Suprapubic skin (tissue), 4 donors: ENCODE results near the gene KCNJ13. TPM values are rescaled to one million over a fixed set of nuclear protein-coding genes. Genes with fewer than 3 reads are reported as not detected.

Source experiments
- DNase-seq, 2 donors: peaks; one replicate each; pipeline ENCODE4 v3.0.0-alpha.2; 2019; ENCODE audit warnings: low spot score in 2 of 2
- H3K27ac ChIP-seq: fragments of 200-600 bp; sonication (generic); one replicate; pipeline ENCODE4 v1.5.1; 2019
- H3K27me3 ChIP-seq: fragments of 200-600 bp; sonication (generic); one replicate; pipeline ENCODE4 v1.5.1; 2019
- H3K36me3 ChIP-seq: fragments of 200-600 bp; sonication (generic); one replicate; pipeline ENCODE4 v1.5.1; 2019
- H3K4me1 ChIP-seq: fragments of 200-600 bp; sonication (generic); one replicate; pipeline ENCODE4 v1.5.1; 2019
- H3K4me3 ChIP-seq: fragments of 200-600 bp; sonication (generic); one replicate; pipeline ENCODE4 v1.5.1; 2019; ENCODE audit warnings: mild to moderate bottlenecking
- H3K9me3 ChIP-seq: fragments of 200-600 bp; sonication (generic); one replicate; pipeline ENCODE4 v1.5.1; 2019
- CTCF ChIP-seq, 2 donors: fragments of 200-600 bp in 1 of 2; fragments of 450-650 bp in 1 of 2; sonication (generic) in 1 of 2; IDR thresholded peaks; one replicate each; pipeline ENCODE4 v1.5.1; 2016 to 2019; ENCODE audit warnings: antibody characterized with exemption in 2 of 2, mild to moderate bottlenecking in 1 of 2, moderate library complexity in 1 of 2
- EP300 ChIP-seq: sonication (generic); formaldehyde crosslinking; IDR thresholded peaks from one replicate; pipeline ENCODE4 v1.6.1; 2017; ENCODE audit warnings: antibody characterized with exemption
- POLR2A ChIP-seq, 2 donors: fragments of 450-650 bp; IDR thresholded peaks; one replicate each; pipeline ENCODE4 v1.6.1; 2017; ENCODE audit warnings: antibody characterized with exemption in 2 of 2, mild to moderate bottlenecking in 2 of 2, moderate library complexity in 2 of 2
- POLR2AphosphoS5 ChIP-seq, 3 donors: sonication (generic); formaldehyde crosslinking; IDR thresholded peaks; one replicate each; pipeline ENCODE4 v1.6.1; 2017; ENCODE audit warnings: antibody characterized with exemption in 3 of 3
- WGBS: methylation state at CpG from one replicate; pipeline ENCODE4 v1.1.5; 2018; 5-methylcytosine and 5-hydroxymethylcytosine counted together
- total RNA-seq, 4 donors: library from RNA; depleted of rRNA; stranded (reverse); fragments of >200 nt; gene quantifications; one replicate each; pipeline ENCODE4 v1.1.0, GENCODE V29; 2016

Gene KCNJ13
- total RNA-seq, 4 donors from 2014 or later = 1.6 to 5.9 (median 3.8) TPM

GRCh38 chr2:232794981-232795380, 18.6 kb upstream of the KCNJ13 start:
- H3K36me3 ChIP-seq = peaks cover 70% of the 10 kb centered on the region
- no peaks in the 10 kb centered on the region for H3K9me3 ChIP-seq
- H3K27ac ChIP-seq = no peak overlapping the region
- 78% methylated on average over 1 of the region's 1 CpG for WGBS
- H3K4me1 ChIP-seq = no peaks in the 10 kb centered on the region
- no peak for DNase-seq
- no peaks in the 10 kb centered on the region for H3K27me3 ChIP-seq
- TF ChIP-seq POLR2A (IDR thresholded peaks at IDR 0.05) = no peak
- TF ChIP-seq CTCF (IDR thresholded peaks at IDR 0.05) = no peak
- TF ChIP-seq POLR2AphosphoS5 (IDR thresholded peaks at IDR 0.05) = no peak
- no peak for TF ChIP-seq EP300
- no peak overlapping the region for H3K4me3 ChIP-seq

GRCh38 chr2:232793271-232793670, 16.9 kb upstream of the KCNJ13 start:
- DNase-seq = no peak
- Histone ChIP-seq H3K4me1 (no peaks in the 10 kb centered on the region), H3K27me3 (no peaks in the 10 kb centered on the region), H3K9me3 (no peaks in the 10 kb centered on the region), H3K36me3 (peaks cover 75% of the 10 kb centered on the region), H3K4me3 (no peak overlapping the region), H3K27ac (no peak overlapping the region)
- no peak for TF ChIP-seq EP300
- no peak for TF ChIP-seq POLR2A (IDR thresholded peaks at IDR 0.05)
- TF ChIP-seq POLR2AphosphoS5 (IDR thresholded peaks at IDR 0.05) = no peak
- no peak for TF ChIP-seq CTCF (IDR thresholded peaks at IDR 0.05)
- WGBS = 83% methylated on average over 4 of the region's 4 CpGs

GRCh38 chr2:232791518-232791917, 15.2 kb upstream of the KCNJ13 start:
- Histone ChIP-seq H3K4me3 (no peak overlapping the region), H3K27ac (no peak overlapping the region), H3K4me1 (no peaks in the 10 kb centered on the region), H3K9me3 (no peaks in the 10 kb centered on the region), H3K27me3 (no peaks in the 10 kb centered on the region), H3K36me3 (peaks cover 83% of the 10 kb centered on the region)
- 92% methylated on average over 4 of the region's 4 CpGs for WGBS
- no peak for DNase-seq
- TF ChIP-seq CTCF (IDR thresholded peaks at IDR 0.05) (no peak), POLR2A (IDR thresholded peaks at IDR 0.05) (no peak)

GRCh38 chr2:232789082-232789481, 12.7 kb upstream of the KCNJ13 start:
- Histone ChIP-seq H3K27ac (no peak overlapping the region), H3K36me3 (peaks cover 66% of the 10 kb centered on the region), H3K9me3 (no peaks in the 10 kb centered on the region), H3K4me1 (no peaks in the 10 kb centered on the region), H3K4me3 (no peak overlapping the region), H3K27me3 (no peaks in the 10 kb centered on the region)
- TF ChIP-seq POLR2A (IDR thresholded peaks at IDR 0.05) (no peak), POLR2AphosphoS5 (IDR thresholded peaks at IDR 0.05) (no peak), CTCF (IDR thresholded peaks at IDR 0.05) (no peak), EP300 (no peak)
- 79% methylated on average over 4 of the region's 4 CpGs for WGBS
- DNase-seq = no peak

GRCh38 chr2:232787806-232788205, 11.4 kb upstream of the KCNJ13 start:
- H3K4me3 ChIP-seq = no peak overlapping the region
- no peaks in the 10 kb centered on the region for H3K9me3 ChIP-seq
- H3K4me1 ChIP-seq = no peaks in the 10 kb centered on the region
- DNase-seq = no peak
- no peaks in the 10 kb centered on the region for H3K27me3 ChIP-seq
- no peak overlapping the region for H3K27ac ChIP-seq
- TF ChIP-seq POLR2AphosphoS5 (IDR thresholded peaks at IDR 0.05) (no peak), EP300 (no peak), POLR2A (IDR thresholded peaks at IDR 0.05) (no peak), CTCF (IDR thresholded peaks at IDR 0.05) (no peak)
- H3K36me3 ChIP-seq = peaks cover 54% of the 10 kb centered on the region
